ENCODE results near the gene NID2.

GRCh38 chr14:52112336-52113018, 43.6 kb upstream of the NID2 start:
- no peak for TF ChIP-seq CTCF (conservative IDR thresholded peaks at IDR 0.05 in 1 of 2, IDR thresholded peaks at IDR 0.05 in 1 of 2; ENCODE audit: low read depth in 1 of 2, low read length in 2 of 2)
- TF ChIP-seq EZH2 (IDR thresholded peaks at IDR 0.05; ENCODE audit: low read length, missing control alignments): no peak
